RKO (cell line): ENCODE data around the gene SPACA5B.
"Not testable (repeated sequence)": the region's sequence is repeated elsewhere in the genome, so short reads cannot be mapped to it uniquely, and the experiment has no call there.

ENCODE experiments used
- DNase-seq: peaks from one replicate; pipeline ENCODE4 v3.0.0-alpha.2; 2016; ENCODE audit warnings: low spot score

The SPACA5B gene

DNA sequence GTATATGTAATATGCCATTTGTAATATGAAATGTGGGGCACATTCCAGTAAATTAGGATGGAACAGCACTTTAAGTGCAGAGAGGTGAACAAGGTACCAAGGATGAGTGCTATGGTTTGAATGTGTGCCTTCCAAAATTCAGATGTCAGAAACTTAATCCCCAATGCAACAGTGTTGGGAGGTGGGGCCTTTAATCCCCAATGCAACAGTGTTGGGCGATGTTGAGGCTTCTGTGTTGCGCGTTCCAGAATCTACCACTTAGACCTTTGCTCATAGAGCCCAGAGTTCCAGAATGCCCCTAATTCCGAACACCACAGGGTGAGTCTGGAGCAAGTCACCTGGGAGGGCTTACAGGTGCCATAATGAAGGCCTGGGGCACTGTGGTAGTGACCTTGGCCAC, at the start of gene SPACA5B:
Gene SPACA5B, plus strand, starts transcription at position 301 of the 400 bp plus-strand sequence. Its CDS starts 62 bp downstream, at position 363.
- DNase-seq: not testable (repeated sequence)

DNA sequence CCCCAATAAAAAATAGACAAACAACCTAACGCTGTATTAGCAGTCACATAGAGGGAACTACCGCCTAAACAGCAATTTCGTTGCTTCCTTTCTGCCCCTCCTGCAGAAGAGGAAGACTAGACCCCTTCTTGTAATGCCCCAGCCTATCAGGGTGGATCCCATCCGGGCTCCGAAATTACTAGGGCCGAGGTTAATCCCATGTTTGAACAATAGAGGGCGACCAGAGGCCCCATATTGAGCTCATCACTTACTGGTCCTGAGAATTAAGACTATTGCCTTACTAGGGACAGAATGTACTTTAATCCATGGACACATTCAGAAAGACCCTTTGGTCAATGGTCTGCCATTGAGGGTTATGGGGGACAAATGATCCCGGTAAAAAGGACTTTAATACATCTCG, 47.2 kb upstream of the SPACA5B start:
- peak; percentile 57 for DNase-seq

DNA sequence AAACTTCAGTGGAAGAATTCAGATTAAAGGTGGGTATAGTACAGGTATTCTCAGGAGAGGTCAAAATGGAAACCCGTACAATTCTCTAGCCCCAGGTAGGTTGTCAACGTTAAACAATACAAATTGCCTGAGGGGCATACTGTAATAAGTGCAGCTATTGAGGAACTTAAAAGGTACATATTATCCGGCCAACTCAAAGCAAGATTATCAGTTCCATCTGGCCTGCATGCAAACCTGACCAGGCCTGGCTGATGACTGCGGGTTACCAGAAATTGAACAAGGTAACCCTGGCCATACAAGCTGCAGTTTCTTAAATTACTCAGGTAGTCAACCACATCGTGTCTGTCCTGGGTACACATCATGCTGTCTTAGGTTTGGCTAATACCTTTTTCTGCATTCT, 46.7 kb upstream of the SPACA5B start:
- no peak for DNase-seq

DNA sequence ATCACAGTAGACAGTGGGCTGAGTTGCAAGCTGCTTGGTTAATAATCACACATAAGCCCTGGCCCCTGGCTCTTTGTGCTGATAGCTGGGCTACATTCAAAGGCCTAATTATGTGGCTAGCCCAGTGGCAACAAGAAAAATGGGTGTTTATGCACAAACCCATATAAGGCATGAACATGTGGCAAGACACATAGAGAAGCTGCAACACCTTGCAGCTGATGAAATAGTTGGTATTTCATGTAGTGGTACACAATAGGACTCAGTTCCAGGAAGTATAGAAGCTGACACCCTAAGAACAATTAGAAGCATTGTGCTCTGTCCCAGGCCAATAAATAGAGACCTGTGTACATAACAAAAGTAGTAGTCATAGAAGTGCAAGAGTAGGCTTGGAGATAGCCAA, 44.3 kb upstream of the SPACA5B start:
- no peak for DNase-seq

DNA sequence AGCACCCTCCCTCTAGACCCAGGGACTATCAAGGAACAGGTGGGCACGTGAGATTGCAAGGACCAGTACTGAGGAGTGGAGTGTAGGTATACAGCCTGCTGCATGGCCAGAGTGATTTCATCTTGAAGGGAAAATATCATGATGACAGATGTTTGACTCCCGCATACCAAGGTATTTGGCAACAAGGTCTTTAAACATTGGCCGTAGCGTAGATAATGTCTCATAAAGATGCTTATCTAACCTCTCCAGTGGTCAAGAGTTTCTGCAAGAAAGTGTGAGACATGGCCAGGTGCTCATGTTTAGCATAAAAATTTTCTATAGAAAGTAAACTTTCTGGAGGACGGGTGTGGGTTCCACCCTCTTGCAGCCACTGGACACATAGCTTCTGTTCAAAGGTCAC, 40.3 kb upstream of the SPACA5B start:
- no peak for DNase-seq

DNA sequence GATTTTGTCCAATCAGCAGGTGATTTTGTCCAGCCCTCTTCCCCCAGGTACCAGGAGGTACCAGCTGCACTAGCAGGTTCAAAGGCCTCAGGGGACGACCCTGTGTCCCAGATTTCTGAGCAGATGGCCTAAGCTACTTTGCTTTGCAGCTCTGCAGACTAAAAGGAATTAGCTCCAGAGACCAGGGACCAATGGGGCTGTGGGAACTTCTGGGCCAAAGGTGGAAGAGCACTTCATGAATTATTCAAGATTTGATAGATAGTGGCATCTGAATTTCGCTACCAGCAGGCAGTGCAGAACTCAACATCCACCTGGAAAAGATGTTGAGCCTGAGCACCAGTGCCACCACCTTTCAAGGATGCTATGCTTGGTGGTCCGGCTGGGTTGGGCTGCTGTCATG, 37.9 kb upstream of the SPACA5B start:
- DNase-seq: not testable (repeated sequence)

DNA sequence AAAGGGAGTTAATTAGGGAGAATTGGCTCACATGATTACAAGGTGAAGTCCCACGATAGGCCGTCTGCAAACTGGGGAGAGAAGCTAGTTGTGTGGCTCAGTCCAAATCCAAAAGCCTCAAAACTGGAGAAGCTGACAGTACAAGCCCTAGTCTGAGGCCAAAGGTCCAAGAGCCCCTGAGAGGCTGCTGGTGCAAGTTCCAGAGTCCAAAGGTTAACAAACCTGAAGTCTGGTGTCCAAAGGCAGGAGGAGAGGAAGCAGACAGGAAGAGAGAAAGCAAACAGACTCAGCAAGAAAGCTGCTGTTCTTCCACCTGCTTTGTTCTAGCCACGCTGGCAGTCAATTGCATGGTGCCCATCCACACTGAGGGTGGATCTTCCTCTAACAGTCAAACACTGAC, 29.0 kb upstream of the SPACA5B start:
- DNase-seq: no peak

DNA sequence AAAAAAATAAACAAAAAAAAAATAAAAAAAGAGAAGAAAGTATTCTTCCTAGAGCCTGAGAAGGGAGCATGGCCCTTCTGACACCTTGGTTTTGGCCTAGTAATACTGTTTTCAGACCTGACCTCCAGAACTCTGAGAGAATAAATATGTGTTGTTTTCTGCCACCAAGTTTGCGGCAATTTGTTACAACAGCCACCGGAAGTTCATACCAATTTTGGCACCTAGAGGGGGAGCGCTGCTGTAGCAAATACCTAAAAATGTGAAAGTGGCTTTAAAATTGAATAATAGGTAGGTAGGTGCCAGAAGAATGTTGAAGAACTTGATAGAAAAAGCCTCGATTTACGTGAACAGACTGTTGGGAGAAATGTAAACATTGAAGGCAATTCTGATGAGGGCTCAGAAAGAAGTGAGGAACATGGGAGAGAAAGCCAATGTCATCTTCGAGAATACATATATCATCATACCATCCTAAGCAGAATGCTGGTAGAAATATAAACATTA, 27.5 kb upstream of the SPACA5B start:
- DNase-seq: no peak

DNA sequence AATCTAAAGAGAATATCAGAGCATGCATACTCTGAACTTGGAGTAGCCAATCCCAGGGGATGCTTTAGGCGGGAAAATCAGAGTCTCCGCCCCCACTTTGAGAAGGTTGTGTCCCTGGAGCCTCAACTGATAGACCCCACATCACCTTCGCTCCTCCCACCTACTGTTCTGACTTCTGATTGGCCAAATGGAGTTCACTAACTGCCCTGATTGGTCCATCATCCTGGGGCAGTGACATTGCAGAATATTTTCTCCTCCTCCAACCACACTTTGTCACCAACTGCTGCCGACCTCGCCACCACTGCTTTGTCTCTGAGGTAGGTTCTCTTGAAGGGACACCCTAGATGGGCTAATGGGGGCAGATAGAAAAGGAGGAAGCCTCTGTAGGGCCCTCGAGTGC, 22.7 kb upstream of the SPACA5B start:
- no peak for DNase-seq

DNA sequence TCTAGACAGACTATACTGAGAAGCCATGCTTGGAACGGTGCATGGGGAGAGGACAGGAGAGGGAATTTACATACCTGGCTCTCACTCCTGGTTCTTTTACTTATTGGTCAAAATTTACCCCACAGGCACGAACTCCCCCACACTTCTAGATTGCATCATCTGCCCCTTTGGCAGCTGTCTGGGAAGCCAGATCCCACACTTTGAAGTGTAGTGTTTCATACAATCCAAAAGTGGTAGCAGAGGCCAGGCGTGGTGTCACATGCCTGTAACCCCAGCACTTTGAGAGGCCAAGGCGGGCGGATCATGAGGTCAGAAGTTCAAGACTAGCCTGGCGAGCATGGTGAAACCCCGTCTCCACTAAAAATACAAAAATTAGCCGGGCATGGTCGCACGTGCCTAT, 5.1 kb upstream of the SPACA5B start:
- not testable (repeated sequence) for DNase-seq

DNA sequence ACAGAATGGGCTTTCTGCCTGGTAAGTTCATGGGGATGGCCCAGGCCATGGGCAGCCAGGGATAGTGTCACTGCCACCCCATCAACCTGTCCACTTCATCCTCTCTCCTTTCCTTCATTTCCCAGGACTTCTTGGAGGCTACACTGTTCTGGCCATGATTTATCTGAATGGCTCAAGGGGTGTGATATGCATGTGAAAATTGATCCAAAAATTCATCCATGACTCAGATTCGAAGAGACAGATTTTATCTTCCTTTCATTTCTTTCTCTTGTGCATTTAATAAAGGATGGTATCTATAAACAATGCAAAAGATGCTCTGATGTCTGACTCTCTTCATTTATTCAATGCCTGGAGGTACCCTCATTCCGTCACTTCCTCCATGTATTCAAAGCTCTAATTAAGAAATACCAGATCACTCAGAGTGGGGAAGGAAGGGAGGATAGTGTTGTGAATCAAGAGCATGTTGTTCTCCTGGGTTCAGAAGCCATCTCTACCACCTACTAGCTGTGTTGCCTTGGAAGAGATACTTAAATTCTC, 1.9 kb downstream of the SPACA5B start:
- DNase-seq: not testable (repeated sequence)

DNA sequence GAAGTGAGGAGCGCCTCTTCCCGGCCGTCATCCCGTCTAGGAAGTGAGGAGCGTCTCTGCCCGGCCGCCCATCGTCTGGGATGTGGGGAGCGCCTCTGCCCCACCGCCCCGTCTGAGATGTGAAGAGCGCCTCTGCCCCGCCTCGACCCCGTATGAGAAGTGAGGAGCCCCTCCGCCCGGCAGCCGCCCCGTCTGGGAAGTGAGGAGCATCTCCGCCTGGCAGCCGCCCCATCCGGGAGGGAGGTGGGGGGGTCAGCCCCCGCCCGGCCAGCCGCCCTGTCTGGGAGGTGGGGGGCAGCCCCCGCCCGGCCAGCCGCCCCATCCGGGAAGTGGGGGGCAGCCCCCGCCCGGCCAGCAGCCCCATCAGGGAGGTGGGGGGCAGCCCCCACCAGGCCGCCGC, 8.7 kb downstream of the SPACA5B start:
- not testable (repeated sequence) for DNase-seq

DNA sequence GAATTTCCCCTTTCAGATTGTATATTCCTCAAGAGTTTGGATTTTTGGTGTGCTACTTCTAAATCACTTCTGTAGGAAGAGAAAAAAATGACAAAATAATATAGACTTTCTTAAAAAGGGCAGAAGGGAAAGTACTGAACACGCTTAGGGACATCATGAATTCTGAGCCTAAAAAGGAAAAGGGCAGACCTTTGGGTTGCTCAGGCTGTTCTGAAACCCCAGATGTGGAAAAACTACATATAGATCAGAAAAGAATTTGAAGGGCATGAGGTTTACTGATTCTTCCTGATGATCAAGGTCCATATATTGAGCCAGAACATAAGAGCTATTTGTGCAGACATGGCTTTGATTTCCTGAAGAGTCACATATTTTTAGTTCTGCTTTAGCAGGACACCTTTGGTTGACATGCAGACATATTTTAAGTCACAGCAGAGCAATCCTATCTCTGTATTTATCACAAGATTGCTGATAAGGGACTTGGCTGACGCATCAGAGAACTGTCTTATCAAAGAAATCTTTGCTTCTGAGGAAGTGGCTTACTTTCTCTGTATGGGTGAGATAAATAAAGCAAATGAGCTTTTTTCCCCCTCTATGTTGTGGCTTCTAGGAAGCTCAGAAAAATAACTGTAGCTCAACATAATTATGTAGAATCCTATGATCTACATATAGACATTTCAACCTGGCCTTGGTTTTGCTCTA, 11.5 kb downstream of the SPACA5B start:
- DNase-seq: not testable (repeated sequence)

DNA sequence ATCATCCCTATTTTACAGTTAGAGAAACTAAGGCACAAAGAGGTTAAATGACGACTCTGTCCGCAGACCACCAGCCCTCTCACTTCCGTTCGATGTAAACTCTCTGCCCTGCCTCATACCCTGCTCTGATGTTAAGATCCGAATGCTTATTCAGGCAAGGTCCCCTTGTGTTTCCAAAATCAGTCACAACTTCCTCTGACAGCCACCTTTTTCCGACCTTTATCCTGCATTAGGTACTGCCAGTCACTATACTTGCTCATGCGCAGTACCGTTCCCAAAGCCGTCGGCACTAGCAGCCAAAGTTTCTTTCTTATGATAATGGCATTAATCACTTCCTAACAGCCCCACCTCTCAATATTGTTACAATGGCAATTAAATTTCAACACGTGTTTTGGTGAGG, 12.3 kb downstream of the SPACA5B start:
- not testable (repeated sequence) for DNase-seq

DNA sequence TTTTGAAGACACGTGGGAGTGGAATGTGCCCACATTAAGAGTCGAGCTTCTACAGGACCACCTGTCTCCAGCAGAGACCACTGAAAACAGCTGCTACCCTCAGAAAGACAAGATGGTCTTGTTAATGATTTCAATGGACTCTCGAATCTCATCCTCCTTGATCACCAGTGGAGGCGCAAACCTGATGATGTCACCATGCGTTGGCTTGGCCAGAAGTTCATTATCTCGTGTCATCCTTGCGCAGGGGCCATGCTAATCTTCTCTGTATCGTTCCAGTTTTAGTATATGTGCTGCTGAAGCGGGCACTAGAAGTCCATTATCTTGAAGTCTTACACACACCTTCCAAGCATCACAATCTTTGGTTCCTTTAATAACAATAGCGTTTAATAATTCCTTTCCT, 23.3 kb downstream of the SPACA5B start:
- DNase-seq: no peak

DNA sequence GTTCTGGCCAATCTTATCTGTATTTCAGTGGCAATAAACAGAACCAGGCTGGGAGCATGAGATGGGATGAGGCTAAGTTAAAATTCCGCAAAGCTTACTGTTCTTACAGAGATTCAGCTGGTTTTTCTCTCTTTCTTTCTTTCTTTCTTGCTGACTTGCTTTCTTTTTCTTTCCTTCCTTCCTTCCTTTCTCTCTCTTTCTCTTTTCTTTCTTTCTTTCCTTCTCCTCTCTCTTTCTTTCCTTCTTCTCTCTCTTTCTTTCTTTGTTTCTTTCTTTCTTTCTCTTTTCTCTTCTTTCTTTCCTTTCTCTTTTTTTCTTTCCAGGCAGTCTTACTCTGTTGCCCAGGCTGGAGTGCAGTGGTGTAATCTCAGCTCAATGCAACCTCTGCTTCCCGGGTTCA, 24.4 kb downstream of the SPACA5B start:
- no peak for DNase-seq

DNA sequence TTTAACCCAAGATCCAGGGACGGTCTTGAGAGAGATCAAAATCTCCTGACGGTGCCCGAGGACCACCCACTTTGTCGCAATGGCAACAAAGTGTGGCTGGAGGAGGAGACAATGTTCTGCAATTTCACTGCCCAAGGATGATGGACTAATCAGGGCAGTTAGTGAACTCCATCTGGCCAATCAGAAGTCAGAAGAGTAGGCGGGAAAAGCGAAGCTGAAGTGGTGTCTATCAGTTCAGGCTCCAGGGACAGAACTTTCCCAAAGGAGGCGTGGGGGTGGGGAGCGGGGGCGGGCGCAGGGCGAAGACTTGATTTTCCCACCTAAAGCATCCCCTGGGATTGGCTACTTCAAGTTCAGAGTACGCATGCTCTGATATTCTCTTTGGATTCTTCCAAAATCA, 25.6 kb downstream of the SPACA5B start:
- DNase-seq: no peak

DNA sequence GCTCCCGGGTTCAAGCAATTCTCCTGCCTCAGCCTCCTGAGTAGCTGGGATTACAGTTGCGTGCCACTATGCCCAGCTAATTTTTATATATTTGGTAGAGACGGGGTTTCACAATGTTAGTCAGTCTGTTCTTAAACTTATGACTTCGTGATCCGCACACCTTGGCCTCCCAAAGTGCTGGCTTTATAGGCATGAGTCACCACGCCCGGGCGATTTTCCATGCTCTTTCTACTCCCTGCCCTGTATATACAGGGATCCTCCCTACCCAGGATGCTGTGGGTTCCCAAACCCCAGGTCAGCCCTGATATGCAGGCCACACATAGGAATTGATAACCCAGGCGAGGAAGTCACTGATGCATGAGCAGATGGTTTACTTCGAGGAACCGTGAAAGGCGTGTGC, 34.8 kb downstream of the SPACA5B start:
- no peak for DNase-seq

DNA sequence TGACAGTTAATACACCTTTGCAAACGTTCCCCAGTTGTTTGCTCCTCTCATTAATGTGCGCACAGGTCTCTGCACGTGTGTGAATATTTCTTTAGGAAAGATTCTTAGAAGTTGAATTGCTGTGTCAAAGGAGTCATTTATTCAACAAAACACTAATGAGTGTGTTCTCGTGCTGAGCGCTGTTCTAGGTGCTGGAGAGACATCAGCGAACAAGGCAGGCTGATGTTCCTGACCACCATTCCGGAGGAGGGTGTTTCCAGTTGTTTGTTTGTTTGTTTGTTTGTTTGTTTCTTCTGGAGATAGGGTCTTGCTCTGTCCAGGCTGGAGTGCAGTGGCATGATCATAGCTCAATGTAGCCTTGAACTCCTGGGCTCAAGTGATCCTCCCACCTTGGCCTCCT, 35.9 kb downstream of the SPACA5B start:
- not testable (repeated sequence) for DNase-seq

DNA sequence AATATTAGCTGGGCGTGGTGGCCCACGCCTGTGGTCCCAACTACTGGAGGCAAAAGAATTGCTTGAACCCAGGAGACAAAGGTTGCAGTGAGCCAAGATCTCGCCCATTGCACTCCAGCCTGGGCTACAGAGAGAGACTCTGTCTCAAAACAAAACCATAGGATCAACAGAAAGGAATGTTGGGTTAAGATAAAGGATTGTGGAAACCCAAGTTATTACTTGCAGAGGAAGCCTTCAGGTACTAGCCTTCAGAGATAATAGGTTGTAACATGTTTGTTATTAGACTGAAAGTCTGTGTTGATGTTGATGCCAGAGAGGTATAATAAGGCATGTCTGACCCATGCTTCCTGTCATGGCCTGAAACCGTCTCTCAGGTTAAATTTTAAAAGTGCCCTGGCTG, 49.3 kb downstream of the SPACA5B start:
- DNase-seq: no peak

DNA sequence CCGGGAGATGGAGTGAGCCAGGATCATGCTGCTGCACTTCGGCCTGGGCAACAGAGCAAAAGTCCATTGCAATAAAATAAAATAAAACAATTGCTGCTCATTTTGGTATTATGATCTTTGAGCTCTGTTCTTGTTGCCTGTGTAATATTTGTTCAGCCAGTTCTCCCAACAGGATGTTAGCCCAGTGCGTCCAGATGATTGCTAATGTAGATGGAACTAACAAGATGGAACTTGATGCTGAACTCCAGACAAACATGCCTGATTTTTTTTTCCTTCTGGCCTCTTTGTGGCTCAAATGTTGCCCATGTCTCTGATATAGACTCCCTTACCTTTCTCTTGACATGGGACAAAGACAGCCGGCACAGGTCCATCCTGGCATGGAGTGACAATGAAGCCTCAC, 50.4 kb downstream of the SPACA5B start:
- DNase-seq: no peak

DNA sequence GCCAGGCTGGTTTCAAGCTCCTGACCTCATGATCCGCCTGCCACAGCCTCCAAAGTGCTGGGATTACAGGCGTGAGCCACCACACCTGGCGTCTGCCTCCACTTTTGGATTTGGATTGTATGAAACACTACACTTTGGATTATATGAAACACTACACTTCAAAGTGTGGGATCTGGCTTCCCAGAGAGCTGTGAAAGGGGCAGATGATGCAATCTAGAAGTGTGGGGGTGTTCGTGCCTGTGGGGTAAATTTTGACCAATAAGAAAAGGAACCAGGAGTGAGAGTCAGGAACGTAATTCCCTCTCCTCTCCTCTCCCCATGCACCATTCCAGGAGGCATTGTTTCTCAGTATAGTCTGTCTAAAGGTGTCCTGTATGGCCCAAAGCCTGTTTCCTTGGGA, 51.5 kb downstream of the SPACA5B start:
- not testable (repeated sequence) for DNase-seq
